Endothelial cell of umbilical vein (primary cell): ENCODE data around the gene ITPRIPL2. TPM values are rescaled to one million over a fixed set of nuclear protein-coding genes. Genes with fewer than 3 reads are reported as not detected.
A peak's percentile ranks its signal among the peaks of the same experiment; 100 is the strongest.

ENCODE experiments used
- BruUV-seq: library from RNA; stranded (reverse); fragments of 400-500 nt; replicated peaks from 2 replicates; lab custom pipeline; 2021; lab: Mats Ljungman, UMichigan
- CTCF ChIA-PET: fragments of 300-600, 350-600 bp; sonication (Branson Sonifier 250); formaldehyde crosslinking; loops from one replicate; lab custom pipeline; 2021; ENCODE audit warnings: antibody characterized with exemption, inconsistent platforms; lab: Charles Lee
- POLR2A ChIA-PET: fragments of 300-600, 350-600 bp; sonication (Branson Sonifier 250); formaldehyde crosslinking; loops from one replicate; lab custom pipeline; 2021; ENCODE audit warnings: antibody characterized with exemption, inconsistent platforms; lab: Charles Lee
- DNase-seq: peaks from one replicate; pipeline ENCODE4 v3.0.0-alpha.2; 2011; ENCODE audit warnings: low read depth, low spot score
- FAIRE-seq: peaks from 2 replicates; lab custom pipeline; 2011; peaks lifted over from hg19 to GRCh38; lab: Jason Lieb, UNC
- H2AFZ ChIP-seq: 2 replicates; pipeline ENCODE4 v1.6.0; 2012; ENCODE audit warnings: low read depth, low read length, control low read depth, inconsistent platforms
- H3K27ac ChIP-seq: 2 replicates; pipeline ENCODE4 v1.5.1; 2011; ENCODE audit warnings: low read depth, mild to moderate bottlenecking, control low read depth, low read length, moderate library complexity; ENCODE audit not compliant: insufficient read depth
- H3K27me3 ChIP-seq, 2 experiments: 2 replicates each; pipeline versions ENCODE4 v1.6.0 to v1.6.1; 2011; ENCODE audit warnings: low read length in 2 of 2, mixed read lengths in 1 of 2; ENCODE audit not compliant: control insufficient read depth in 2 of 2, insufficient read depth in 2 of 2
- H3K36me3 ChIP-seq, 2 experiments: 2 replicates in 1 of 2; 3 replicates in 1 of 2; pipeline ENCODE4 v1.5.1; 2011; ENCODE audit warnings: low read length in 2 of 2, mild to moderate bottlenecking in 1 of 2, moderate library complexity in 1 of 2; ENCODE audit not compliant: control insufficient read depth in 2 of 2, insufficient read depth in 2 of 2; ENCODE audit errors: extremely low read depth in 1 of 2
- H3K4me1 ChIP-seq: 3 replicates; pipeline ENCODE4 v1.5.1; 2011; ENCODE audit warnings: mild to moderate bottlenecking, low read length; ENCODE audit not compliant: control insufficient read depth, insufficient read depth; ENCODE audit errors: extremely low read depth
- H3K4me2 ChIP-seq: 2 replicates; pipeline ENCODE4 v1.6.1; 2011; ENCODE audit warnings: low read length, control low read depth, mixed read lengths; ENCODE audit not compliant: insufficient read depth
- H3K4me3 ChIP-seq, 3 experiments: fragments of 200-600 bp in 1 of 3; sonication (generic), shearing (Covaris generic) in 1 of 3; replicated peaks in 1 of 3; 2 replicates each; pipeline ENCODE4 v1.5.1; 2011 to 2016; ENCODE audit warnings: control low read depth in 3 of 3, low read length in 3 of 3, mild to moderate bottlenecking in 2 of 3, inconsistent platforms in 1 of 3, low read depth in 1 of 3, moderate library complexity in 1 of 3; ENCODE audit not compliant: insufficient read depth in 1 of 3
- H3K79me2 ChIP-seq: 2 replicates; pipeline ENCODE4 v1.6.0; 2012; ENCODE audit warnings: low read length, inconsistent platforms; ENCODE audit not compliant: control insufficient read depth, insufficient read depth
- H3K9ac ChIP-seq: replicated peaks from 2 replicates; pipeline ENCODE3; 2011; ENCODE audit warnings: low read length, control low read depth; ENCODE audit not compliant: insufficient read depth; ENCODE audit errors: extremely low read depth
- H3K9me1 ChIP-seq: replicated peaks from 3 replicates; pipeline ENCODE4 v1.6.0; 2011; ENCODE audit warnings: mild to moderate bottlenecking, low read length; ENCODE audit not compliant: control insufficient read depth, insufficient read depth; ENCODE audit errors: extremely low read depth
- H3K9me3 ChIP-seq: replicated peaks from 2 replicates; pipeline ENCODE4 v1.5.1; 2012; ENCODE audit warnings: low read length, inconsistent platforms; ENCODE audit not compliant: control insufficient read depth, insufficient read depth
- H4K20me1 ChIP-seq: replicated peaks from 2 replicates; pipeline ENCODE3; 2011; ENCODE audit warnings: mild to moderate bottlenecking, low read length; ENCODE audit not compliant: control insufficient read depth, insufficient read depth; ENCODE audit errors: extremely low read depth
- EZH2 ChIP-seq: IDR thresholded peaks from 2 replicates; pipeline ENCODE4 v1.6.1; 2012; ENCODE audit warnings: borderline replicate concordance, low read depth, mild to moderate bottlenecking, moderate library complexity, low read length, inconsistent platforms; ENCODE audit not compliant: severe bottlenecking
- FOS ChIP-seq: IDR thresholded peaks from 2 replicates; pipeline ENCODE4 v1.6.1; 2011; ENCODE audit warnings: mild to moderate bottlenecking, low read length, moderate library complexity, borderline replicate concordance; ENCODE audit not compliant: insufficient read depth
- GATA2 ChIP-seq: IDR thresholded peaks from 2 replicates; pipeline ENCODE4 v1.7.0; 2011; ENCODE audit warnings: low read depth, mild to moderate bottlenecking, moderate library complexity, mixed read lengths, low read length; ENCODE audit not compliant: insufficient read length, insufficient read depth
- JUN ChIP-seq: IDR thresholded peaks from 2 replicates; pipeline ENCODE4 v1.6.1; 2011; ENCODE audit warnings: borderline replicate concordance, low read depth; ENCODE audit not compliant: insufficient read length, insufficient read depth
- MYC ChIP-seq: IDR thresholded peaks from one replicate; pipeline ENCODE4 v1.6.1; 2011; ENCODE audit warnings: mild to moderate bottlenecking, low read depth, low read length
- POLR2A ChIP-seq: IDR thresholded peaks from 2 replicates; pipeline ENCODE4 v1.6.1; 2012; ENCODE audit warnings: low read depth, mild to moderate bottlenecking, control low read depth, low read length
- POLR2AphosphoS5 ChIP-seq: IDR thresholded peaks from 2 replicates; pipeline ENCODE4 v1.6.1; 2012; ENCODE audit warnings: low read depth, mild to moderate bottlenecking, control low read depth, low read length, moderate library complexity; ENCODE audit not compliant: insufficient read depth
- dilution Hi-C: fragments of 300-500 bp; cut with MboI; formaldehyde crosslinking; loops from one replicate; pipeline ENCODE4 v1.15.0; 2019; ENCODE audit warnings: low sequenced_read_pairs; ENCODE audit not compliant: extremely low pct_ligation_motif_present
- intact Hi-C: fragments of 100-400 bp; cut with micrococcal nuclease; formaldehyde crosslinking; loops from one replicate; pipeline ENCODE4 v1.10.0; 2022
- polyA plus RNA-seq, 4 experiments: library from polyadenylated mRNA; depleted of rRNA in 3 of 4; stranded (reverse) in 3 of 4; unstranded in 1 of 4; fragments of >200 nt; gene quantifications; 2 replicates each; pipeline versions ENCODE4 v1.2.1 to v1.2.3, GENCODE V29; 2011 to 2012; ENCODE audit warnings: missing spikeins in 1 of 4
- total RNA-seq: library from RNA; stranded (reverse); gene quantifications from 2 replicates; pipeline ENCODE4 v1.2.3, GENCODE V29; 2021
- TF ChIP-seq, protein P1 (sequence below), 2 donors: IDR thresholded peaks; 1 replicate in 1 of 2; 2 replicates in 1 of 2; pipeline ENCODE4 v1.5.1; 2011; ENCODE audit warnings: low read length in 2 of 2, mild to moderate bottlenecking in 2 of 2, moderate library complexity in 2 of 2, control low read depth in 1 of 2, inconsistent platforms in 1 of 2, low read depth in 1 of 2; ENCODE audit not compliant: insufficient read depth in 1 of 2; ENCODE audit errors: extremely low read depth in 1 of 2
- TF ChIP-seq, protein P2 (sequence below): IDR thresholded peaks from 2 replicates; pipeline ENCODE4 v1.6.1; 2011; ENCODE audit not compliant: insufficient read depth, insufficient read length

Gene ITPRIPL2
- total and polyA plus RNA-seq, 2 donors (not counting 3 experiments of a cell fraction or from before 2014, with no cell fraction given), result 10.9 to 40.8 TPM

DNA sequence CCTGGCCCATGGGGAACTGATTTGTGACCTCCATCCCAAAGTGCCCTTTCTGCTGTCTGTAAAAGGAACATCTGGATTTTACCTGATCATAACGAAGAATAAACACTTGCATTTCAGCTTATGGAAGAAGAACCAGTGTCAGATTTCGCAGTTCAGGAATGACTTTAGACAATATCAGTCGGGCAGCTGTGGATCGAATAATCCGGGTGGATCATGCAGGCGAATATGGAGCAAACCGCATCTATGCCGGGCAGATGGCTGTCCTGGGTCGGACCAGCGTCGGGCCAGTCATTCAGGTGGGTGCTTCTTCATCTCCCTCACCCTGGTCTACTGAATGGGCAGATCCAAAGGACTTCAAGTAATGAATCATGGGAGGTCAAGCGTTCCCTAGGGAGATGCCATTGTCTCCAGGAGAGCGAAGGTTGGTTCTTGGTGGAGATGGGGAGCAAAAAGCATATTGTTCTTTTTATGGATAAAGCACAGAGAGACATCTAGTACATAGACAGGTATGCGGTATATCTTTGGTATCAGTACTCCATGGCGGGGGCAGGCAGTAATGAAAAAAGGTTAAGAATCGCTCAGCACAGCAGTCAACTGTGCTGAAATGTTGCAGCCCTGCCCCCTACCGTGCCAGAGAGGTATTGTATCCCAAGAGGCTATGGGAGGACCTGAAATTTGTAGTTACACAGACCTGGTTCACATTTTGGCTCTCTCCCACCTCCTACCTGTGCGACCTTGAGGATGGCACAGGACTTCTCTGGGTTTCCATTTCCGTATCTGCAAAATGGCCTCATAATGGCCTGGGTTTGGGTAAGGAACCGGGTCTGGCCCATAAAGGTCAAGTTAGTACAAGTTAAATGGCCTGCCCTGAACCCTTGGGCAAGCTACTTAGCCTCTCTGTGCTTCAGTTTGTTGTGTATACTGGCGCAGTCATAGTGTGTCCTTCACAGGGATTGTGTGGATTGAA lies 41.7 kb upstream of the ITPRIPL2 start:
- H3K9ac ChIP-seq, result no peak overlapping the region
- no peak for TF ChIP-seq FOS
- TF ChIP-seq, protein P1, sequence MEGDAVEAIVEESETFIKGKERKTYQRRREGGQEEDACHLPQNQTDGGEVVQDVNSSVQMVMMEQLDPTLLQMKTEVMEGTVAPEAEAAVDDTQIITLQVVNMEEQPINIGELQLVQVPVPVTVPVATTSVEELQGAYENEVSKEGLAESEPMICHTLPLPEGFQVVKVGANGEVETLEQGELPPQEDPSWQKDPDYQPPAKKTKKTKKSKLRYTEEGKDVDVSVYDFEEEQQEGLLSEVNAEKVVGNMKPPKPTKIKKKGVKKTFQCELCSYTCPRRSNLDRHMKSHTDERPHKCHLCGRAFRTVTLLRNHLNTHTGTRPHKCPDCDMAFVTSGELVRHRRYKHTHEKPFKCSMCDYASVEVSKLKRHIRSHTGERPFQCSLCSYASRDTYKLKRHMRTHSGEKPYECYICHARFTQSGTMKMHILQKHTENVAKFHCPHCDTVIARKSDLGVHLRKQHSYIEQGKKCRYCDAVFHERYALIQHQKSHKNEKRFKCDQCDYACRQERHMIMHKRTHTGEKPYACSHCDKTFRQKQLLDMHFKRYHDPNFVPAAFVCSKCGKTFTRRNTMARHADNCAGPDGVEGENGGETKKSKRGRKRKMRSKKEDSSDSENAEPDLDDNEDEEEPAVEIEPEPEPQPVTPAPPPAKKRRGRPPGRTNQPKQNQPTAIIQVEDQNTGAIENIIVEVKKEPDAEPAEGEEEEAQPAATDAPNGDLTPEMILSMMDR (IDR thresholded peaks at IDR 0.05; ENCODE audit: extremely low read depth in 1 of 2, insufficient read depth in 1 of 2, low read depth in 1 of 2, low read length in 2 of 2), result peak; percentile 79 to 81
- H3K9me1 ChIP-seq, result no peaks in the 10 kb centered on the region
- H3K4me3 ChIP-seq, result no peak overlapping the region
- FAIRE-seq, result peak; percentile 90
- no TSS peak for BruUV-seq
- dilution Hi-C loops, result no loop called here
- H2AFZ ChIP-seq, result no peak overlapping the region
- no peaks in the 10 kb centered on the region for H3K79me2 ChIP-seq
- intact Hi-C loops, result loop anchor here (1.0 kb wide), 1 partner anchor 89 kb away; the partner anchor contains the start of gene TMC7
- H3K27ac ChIP-seq, result no peak overlapping the region
- no peak overlapping the region for H3K4me2 ChIP-seq
- H3K27me3 ChIP-seq, result no peaks in the 10 kb centered on the region
- ChIA-PET CTCF (interaction anchor here (0.6 to 7.8 kb wide), 6 partner anchors 14 to 114 kb away, joined by 3 to 132 read pairs (median 4); partner anchors contain the start of gene TMC7), POLR2A (no interaction called here)
- DNase-seq, result peak; percentile 70
- no peaks in the 10 kb centered on the region for H3K9me3 ChIP-seq
- H3K36me3 ChIP-seq, result peaks cover 4 to 5% of the 10 kb centered on the region in 2 experiments
- peaks cover 6% of the 10 kb centered on the region for H3K4me1 ChIP-seq
- no peaks in the 10 kb centered on the region for H4K20me1 ChIP-seq

DNA sequence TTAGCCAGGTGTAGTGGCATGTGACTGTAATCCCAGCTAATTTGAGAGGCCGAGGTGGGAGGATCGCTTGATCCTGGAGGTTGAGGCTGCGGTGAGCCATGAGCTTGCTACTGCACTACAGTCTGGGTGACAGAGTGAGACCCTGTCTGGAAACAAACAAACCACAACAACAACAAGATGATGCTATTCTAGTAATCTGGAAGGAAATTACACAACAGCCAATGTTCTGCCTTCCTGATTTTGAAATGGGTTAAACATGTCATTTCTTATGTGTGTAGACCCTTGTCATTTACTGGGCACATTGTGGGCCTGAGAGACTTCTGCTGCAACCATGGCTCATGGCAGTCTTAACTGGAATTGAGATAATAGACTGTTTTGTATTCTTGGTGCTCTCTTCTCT lies 40.4 kb upstream of the ITPRIPL2 start:
- FAIRE-seq, result no peak
- no peaks in the 10 kb centered on the region for H3K79me2 ChIP-seq
- no peak overlapping the region for H3K4me3 ChIP-seq
- CTCF ChIA-PET, result interaction anchor here (0.9 to 7.8 kb wide), 4 partner anchors 13 to 97 kb away, joined by 3 to 132 read pairs (median 6); partner anchors contain the start of gene TMC7
- no peak overlapping the region for H3K9ac ChIP-seq
- intact Hi-C loops (no loop called here), dilution Hi-C loops (no loop called here)
- TF ChIP-seq MYC (no peak), JUN (no peak), POLR2A (no peak), EZH2 (no peak), FOS (no peak), POLR2AphosphoS5 (no peak), GATA2 (no peak)
- TF ChIP-seq, protein P1 (IDR thresholded peaks at IDR 0.05; ENCODE audit: extremely low read depth in 1 of 2, insufficient read depth in 1 of 2, low read depth in 1 of 2, low read length in 2 of 2), result no peak
- TF ChIP-seq, protein P2, sequence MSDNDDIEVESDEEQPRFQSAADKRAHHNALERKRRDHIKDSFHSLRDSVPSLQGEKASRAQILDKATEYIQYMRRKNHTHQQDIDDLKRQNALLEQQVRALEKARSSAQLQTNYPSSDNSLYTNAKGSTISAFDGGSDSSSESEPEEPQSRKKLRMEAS, result no peak
- peaks cover 4% of the 10 kb centered on the region for H3K4me1 ChIP-seq
- H3K27ac ChIP-seq, result no peak overlapping the region
- H3K36me3 ChIP-seq, result peaks cover 4 to 8% of the 10 kb centered on the region in 2 experiments
- BruUV-seq, result no TSS peak
- H2AFZ ChIP-seq, result no peak overlapping the region
- H3K9me3 ChIP-seq, result no peaks in the 10 kb centered on the region
- H3K4me2 ChIP-seq, result no peak overlapping the region
- POLR2A ChIA-PET, result no interaction called here
- H4K20me1 ChIP-seq, result no peaks in the 10 kb centered on the region
- DNase-seq, result no peak
- no peaks in the 10 kb centered on the region for H3K27me3 ChIP-seq
- H3K9me1 ChIP-seq, result no peaks in the 10 kb centered on the region
